ENCODE results near the gene TAF8. TPM values are rescaled to one million over a fixed set of nuclear protein-coding genes. Genes with fewer than 3 reads are reported as not detected.
A peak's percentile ranks its signal among the peaks of the same experiment; 100 is the strongest.
"Not testable (repeated sequence)": the region's sequence is repeated elsewhere in the genome, so short reads cannot be mapped to it uniquely, and the experiment has no call there.

The TAF8 gene, protein sequence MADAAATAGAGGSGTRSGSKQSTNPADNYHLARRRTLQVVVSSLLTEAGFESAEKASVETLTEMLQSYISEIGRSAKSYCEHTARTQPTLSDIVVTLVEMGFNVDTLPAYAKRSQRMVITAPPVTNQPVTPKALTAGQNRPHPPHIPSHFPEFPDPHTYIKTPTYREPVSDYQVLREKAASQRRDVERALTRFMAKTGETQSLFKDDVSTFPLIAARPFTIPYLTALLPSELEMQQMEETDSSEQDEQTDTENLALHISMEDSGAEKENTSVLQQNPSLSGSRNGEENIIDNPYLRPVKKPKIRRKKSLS
- total RNA-seq, result 17.0 to 20.4 TPM (median 17.2 TPM) in 3 replicates
- long read RNA-seq, partial matches to known transcripts, result 0 of 5 reads
- long read RNA-seq, other reads (novel, unspliced or antisense), result 1 of 5 reads

DNA sequence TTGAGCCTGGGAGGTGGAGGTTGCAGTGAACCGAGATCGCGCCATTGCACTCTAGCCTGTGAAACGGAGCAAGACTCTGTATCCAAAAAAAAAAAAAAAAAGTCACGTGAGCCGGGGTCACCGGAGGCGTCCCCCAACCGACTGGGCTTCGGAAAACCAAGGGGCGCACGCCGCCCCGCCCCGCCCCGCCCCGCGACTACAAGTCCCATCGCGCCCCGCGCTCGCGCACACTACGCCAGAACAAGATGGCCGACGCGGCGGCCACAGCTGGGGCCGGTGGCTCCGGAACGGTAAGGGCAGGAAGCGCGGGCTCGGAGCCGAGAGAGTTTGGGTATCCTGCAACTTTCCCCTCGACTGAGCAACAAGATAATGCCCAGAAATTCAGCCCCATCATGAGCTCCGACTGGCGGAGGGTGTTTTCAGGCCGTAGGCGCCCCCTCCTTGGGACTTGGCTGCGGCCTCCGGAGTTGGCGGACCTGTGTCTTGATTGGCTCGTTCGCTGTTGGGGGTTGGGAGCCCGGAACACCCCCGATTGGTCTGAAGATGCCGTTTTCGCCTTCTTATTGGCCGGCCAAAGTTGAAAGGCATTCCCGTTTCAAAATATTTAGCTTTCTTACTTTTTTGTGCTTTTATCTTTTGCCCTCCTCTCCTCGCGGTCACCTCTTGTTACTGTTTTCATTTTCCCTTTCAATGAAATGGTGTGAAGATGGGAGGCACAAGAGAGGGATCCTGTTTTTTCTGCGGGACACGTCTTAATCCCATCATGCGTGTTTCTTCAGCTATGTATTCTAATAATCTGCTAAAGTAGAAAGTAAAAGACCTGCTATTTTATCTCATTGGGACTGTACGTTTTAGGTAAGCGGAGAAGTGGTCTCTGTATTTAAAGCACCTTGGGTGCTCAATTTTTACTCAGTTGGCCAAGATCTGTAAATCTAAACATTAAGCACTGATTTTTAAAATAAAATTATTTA, at the start of gene TAF8:
TAF8 (plus strand) TSS at position 228 of the 971 bp plus-strand sequence; CDS start at position 246, 18 bp downstream.
- Mint-ChIP-seq H3K9me3 (ENCODE audit: low read depth) (no peaks in the 10 kb centered on the region), H3K36me3 (ENCODE audit: low read depth) (peaks cover 7% of the 10 kb centered on the region), H3K4me3 (ENCODE audit: unreplicated experiment) (peak within 1 kb of the TSS; percentile 96), H3K27me3 (ENCODE audit: low read depth) (no peaks in the 10 kb centered on the region), H3K27ac (ENCODE audit: unreplicated experiment) (peak within 1 kb of the TSS; percentile 99), H3K4me1 (ENCODE audit: low read depth) (peaks cover 48% of the 10 kb centered on the region)
- no peak for DNase-seq (ENCODE audit: low spot score)
- TF ChIP-seq, protein P1, sequence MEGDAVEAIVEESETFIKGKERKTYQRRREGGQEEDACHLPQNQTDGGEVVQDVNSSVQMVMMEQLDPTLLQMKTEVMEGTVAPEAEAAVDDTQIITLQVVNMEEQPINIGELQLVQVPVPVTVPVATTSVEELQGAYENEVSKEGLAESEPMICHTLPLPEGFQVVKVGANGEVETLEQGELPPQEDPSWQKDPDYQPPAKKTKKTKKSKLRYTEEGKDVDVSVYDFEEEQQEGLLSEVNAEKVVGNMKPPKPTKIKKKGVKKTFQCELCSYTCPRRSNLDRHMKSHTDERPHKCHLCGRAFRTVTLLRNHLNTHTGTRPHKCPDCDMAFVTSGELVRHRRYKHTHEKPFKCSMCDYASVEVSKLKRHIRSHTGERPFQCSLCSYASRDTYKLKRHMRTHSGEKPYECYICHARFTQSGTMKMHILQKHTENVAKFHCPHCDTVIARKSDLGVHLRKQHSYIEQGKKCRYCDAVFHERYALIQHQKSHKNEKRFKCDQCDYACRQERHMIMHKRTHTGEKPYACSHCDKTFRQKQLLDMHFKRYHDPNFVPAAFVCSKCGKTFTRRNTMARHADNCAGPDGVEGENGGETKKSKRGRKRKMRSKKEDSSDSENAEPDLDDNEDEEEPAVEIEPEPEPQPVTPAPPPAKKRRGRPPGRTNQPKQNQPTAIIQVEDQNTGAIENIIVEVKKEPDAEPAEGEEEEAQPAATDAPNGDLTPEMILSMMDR (IDR thresholded peaks at IDR 0.05), result peak; percentile 25

DNA sequence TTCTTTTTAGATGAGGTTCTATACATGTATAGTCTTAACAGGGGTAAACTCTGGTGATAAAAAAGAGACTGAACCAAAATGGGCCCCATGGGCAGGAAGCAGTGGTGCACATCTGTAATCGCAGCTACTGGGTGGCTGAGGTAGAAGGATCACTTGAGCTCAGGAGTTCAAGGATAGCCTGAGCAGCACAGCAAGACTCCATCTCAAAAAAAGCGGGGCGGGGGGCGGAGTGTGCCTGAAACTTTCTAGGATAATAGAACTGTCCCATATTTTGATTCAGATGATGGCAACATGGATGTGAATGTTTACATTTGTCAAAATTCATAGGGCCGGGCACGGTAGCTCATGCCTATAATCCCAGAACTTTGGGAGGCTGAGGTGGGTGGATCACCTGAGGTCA, 48.8 kb upstream of the TAF8 start:
- no peaks in the 10 kb centered on the region for H3K9me3 Mint-ChIP-seq (ENCODE audit: low read depth)
- H3K27me3 Mint-ChIP-seq (ENCODE audit: low read depth), result no peaks in the 10 kb centered on the region
- no peak overlapping the region for H3K27ac Mint-ChIP-seq (ENCODE audit: unreplicated experiment)
- H3K4me3 Mint-ChIP-seq (ENCODE audit: unreplicated experiment), result no peak overlapping the region
- peaks cover 1% of the 10 kb centered on the region for H3K36me3 Mint-ChIP-seq (ENCODE audit: low read depth)
- no peaks in the 10 kb centered on the region for H3K4me1 Mint-ChIP-seq (ENCODE audit: low read depth)
- DNase-seq (ENCODE audit: low spot score), result peak; percentile 24
- TF ChIP-seq, protein P1 (IDR thresholded peaks at IDR 0.05), result no peak

DNA sequence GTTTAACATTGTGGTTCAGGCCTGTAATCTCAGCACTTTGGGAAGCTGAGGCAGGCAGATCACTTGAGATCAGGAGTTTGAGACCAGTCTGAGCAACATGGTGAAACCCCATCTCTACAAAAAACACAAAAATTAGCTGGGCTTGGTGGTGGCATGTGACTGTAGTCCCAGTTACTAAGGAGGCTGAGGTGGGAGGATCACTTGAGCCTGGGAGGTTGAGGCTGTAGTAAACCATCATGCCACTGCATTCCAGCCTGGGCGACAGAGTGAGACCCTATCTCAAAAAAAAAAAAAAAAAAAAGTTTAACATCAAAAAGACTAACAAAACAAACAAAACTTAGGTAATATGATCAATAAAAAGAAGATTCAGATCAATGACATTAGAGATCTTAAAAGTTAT, 46.7 kb upstream of the TAF8 start:
- H3K27me3 Mint-ChIP-seq (ENCODE audit: low read depth); H3K36me3 Mint-ChIP-seq (ENCODE audit: low read depth); H3K9me3 Mint-ChIP-seq (ENCODE audit: low read depth); DNase-seq (ENCODE audit: low spot score); H3K4me3 Mint-ChIP-seq (ENCODE audit: unreplicated experiment); H3K27ac Mint-ChIP-seq (ENCODE audit: unreplicated experiment); H3K4me1 Mint-ChIP-seq (ENCODE audit: low read depth): not testable (repeated sequence)

- H3K4me3 Mint-ChIP-seq (ENCODE audit: unreplicated experiment), result no peak overlapping the region
- peak; percentile 50 for DNase-seq (ENCODE audit: low spot score)
- H3K36me3 Mint-ChIP-seq (ENCODE audit: low read depth), result peaks cover 1% of the 10 kb centered on the region
- TF ChIP-seq, protein P1 (IDR thresholded peaks at IDR 0.05), result no peak
- H3K27me3 Mint-ChIP-seq (ENCODE audit: low read depth), result no peaks in the 10 kb centered on the region
- peaks cover 13% of the 10 kb centered on the region for H3K4me1 Mint-ChIP-seq (ENCODE audit: low read depth)
- no peaks in the 10 kb centered on the region for H3K9me3 Mint-ChIP-seq (ENCODE audit: low read depth)
- H3K27ac Mint-ChIP-seq (ENCODE audit: unreplicated experiment), result no peak overlapping the region
These were observed 42.8 kb upstream of the TAF8 start for GRCh38 chr6:42007286-42008137.

GRCh38 chr6:42008138-42008528, 42.2 kb upstream of the TAF8 start:
- not testable (repeated sequence) for H3K9me3 Mint-ChIP-seq (ENCODE audit: low read depth); H3K36me3 Mint-ChIP-seq (ENCODE audit: low read depth); DNase-seq (ENCODE audit: low spot score); H3K4me3 Mint-ChIP-seq (ENCODE audit: unreplicated experiment); H3K27ac Mint-ChIP-seq (ENCODE audit: unreplicated experiment); H3K27me3 Mint-ChIP-seq (ENCODE audit: low read depth)
- H3K4me1 Mint-ChIP-seq (ENCODE audit: low read depth), result peaks cover 19% of the 10 kb centered on the region
